MM.1S (cell line): ENCODE data around the gene DNAJB4.

Experiments
- DNase-seq: peaks from one replicate; pipeline ENCODE4 v3.0.0-alpha.2; 2015
- H2AFZ ChIP-seq: fragments of 300-600 bp; sonication (generic); 2 replicates; pipeline ENCODE4 v1.6.0; 2016; ENCODE audit warnings: antibody characterized with exemption, low read length
- H3F3A ChIP-seq: fragments of 300-600 bp; sonication (generic); 2 replicates; pipeline ENCODE4 v1.6.1; 2016; ENCODE audit warnings: mild to moderate bottlenecking, antibody characterized with exemption, low read length, moderate library complexity, mixed read lengths; ENCODE audit not compliant: insufficient read depth
- H3K27ac ChIP-seq: fragments of 300-600 bp; sonication (generic); 2 replicates; pipeline ENCODE4 v1.5.1; 2016; ENCODE audit warnings: mild to moderate bottlenecking, low read length
- H3K27me3 ChIP-seq: fragments of 300-600 bp; sonication (generic); replicated peaks from 2 replicates; pipeline ENCODE4 v1.6.0; 2016; ENCODE audit warnings: low read length; ENCODE audit not compliant: insufficient read depth
- H3K36me3 ChIP-seq: fragments of 300-600 bp; sonication (generic); replicated peaks from 2 replicates; pipeline ENCODE4 v1.6.1; 2016; ENCODE audit warnings: mild to moderate bottlenecking, low read length, mixed read lengths; ENCODE audit not compliant: insufficient read depth
- H3K4me1 ChIP-seq: fragments of 300-600 bp; sonication (generic); 2 replicates; pipeline ENCODE4 v1.6.1; 2016; ENCODE audit warnings: low read length, mixed read lengths
- H3K4me2 ChIP-seq: fragments of 300-600 bp; sonication (generic); 2 replicates; pipeline ENCODE4 v1.6.0; 2016; ENCODE audit warnings: low read depth, low read length
- H3K4me3 ChIP-seq: fragments of 300-600 bp; sonication (generic); 2 replicates; pipeline ENCODE4 v1.5.1; 2016; ENCODE audit warnings: low read length, mixed read lengths
- H3K79me2 ChIP-seq: fragments of 300-600 bp; sonication (generic); 2 replicates; pipeline ENCODE4 v1.6.1; 2016; ENCODE audit warnings: mixed run types, low read length, mixed read lengths
- H3K9ac ChIP-seq: fragments of 300-600 bp; sonication (generic); 2 replicates; pipeline ENCODE4 v1.6.1; 2016; ENCODE audit warnings: low read length, mixed read lengths
- H3K9me2 ChIP-seq: fragments of 300-600 bp; sonication (generic); replicated peaks from 2 replicates; pipeline ENCODE4 v1.6.1; 2016; ENCODE audit warnings: mild to moderate bottlenecking, low read length, mixed read lengths; ENCODE audit not compliant: insufficient read depth
- H3K9me3 ChIP-seq: fragments of 300-600 bp; sonication (generic); replicated peaks from 2 replicates; pipeline ENCODE4 v1.6.1; 2016; ENCODE audit warnings: mild to moderate bottlenecking, low read length, mixed read lengths; ENCODE audit not compliant: insufficient read depth
- H4K20me1 ChIP-seq: fragments of 300-600 bp; sonication (generic); 2 replicates; pipeline ENCODE4 v1.6.1; 2016; ENCODE audit warnings: mild to moderate bottlenecking, low read length, moderate library complexity, mixed read lengths; ENCODE audit not compliant: insufficient read depth
- CTCF ChIP-seq: fragments of 300-600 bp; sonication (generic); IDR thresholded peaks from 2 replicates; pipeline ENCODE4 v1.5.1; 2016; ENCODE audit warnings: antibody characterized with exemption, low read length, mixed read lengths
- EZH2 ChIP-seq: fragments of 300-600 bp; sonication (generic); optimal IDR thresholded peaks from 2 replicates; pipeline ENCODE3; 2017; ENCODE audit warnings: low read depth, mild to moderate bottlenecking, antibody characterized with exemption, low read length, mixed read lengths
- EZH2phosphoT487 ChIP-seq: fragments of 300-600 bp; sonication (generic); IDR thresholded peaks from 2 replicates; pipeline ENCODE4 v1.6.1; 2018; ENCODE audit warnings: antibody characterized with exemption, low read length

DNAJB4 gene

GRCh38 chr1:78047106-78047505, 42.4 kb downstream of the DNAJB4 start:
- no peak overlapping the region for H3K9ac ChIP-seq
- no peak for TF ChIP-seq CTCF
- no peak for TF ChIP-seq EZH2phosphoT487
- no peak for TF ChIP-seq EZH2
- H3K27ac ChIP-seq, result no peak overlapping the region
- H3K9me3 ChIP-seq, result no peaks in the 10 kb centered on the region
- H3K4me3 ChIP-seq, result no peak overlapping the region
- H3K4me1 ChIP-seq, result no peaks in the 10 kb centered on the region
- H3K79me2 ChIP-seq, result no peaks in the 10 kb centered on the region
- DNase-seq, result no peak
- H3K27me3 ChIP-seq, result no peaks in the 10 kb centered on the region
- H3K4me2 ChIP-seq, result no peak overlapping the region
- H3K36me3 ChIP-seq, result no peaks in the 10 kb centered on the region
- H4K20me1 ChIP-seq, result no peaks in the 10 kb centered on the region
- H3K9me2 ChIP-seq, result no peaks in the 10 kb centered on the region
- H3F3A ChIP-seq, result peaks cover 4% of the 10 kb centered on the region; the same call in 1 of the 2 replicates
- no peak overlapping the region for H2AFZ ChIP-seq

- H3K79me2 ChIP-seq, result no peaks in the 10 kb centered on the region
- H3K4me1 ChIP-seq, result peaks cover 2% of the 10 kb centered on the region; the same call in 1 of the 2 replicates
- H3K27me3 ChIP-seq, result no peaks in the 10 kb centered on the region
- H3K9me2 ChIP-seq, result no peaks in the 10 kb centered on the region
- no peaks in the 10 kb centered on the region for H4K20me1 ChIP-seq
- no peak overlapping the region for H3K4me2 ChIP-seq
- H3K4me3 ChIP-seq, result no peak overlapping the region
- H3F3A ChIP-seq, result peaks cover 4% of the 10 kb centered on the region; the same call in 1 of the 2 replicates
- no peak overlapping the region for H3K9ac ChIP-seq
- no peak overlapping the region for H2AFZ ChIP-seq
- H3K27ac ChIP-seq, result no peak overlapping the region
- H3K36me3 ChIP-seq, result no peaks in the 10 kb centered on the region
- no peak for TF ChIP-seq CTCF
- no peak for TF ChIP-seq EZH2
- no peak for TF ChIP-seq EZH2phosphoT487
- no peak for DNase-seq
- H3K9me3 ChIP-seq, result no peaks in the 10 kb centered on the region
Observed at GRCh38 chr1:78047631-78048030, 42.9 kb downstream of the DNAJB4 start.

GRCh38 chr1:78048446-78048845, 43.7 kb downstream of the DNAJB4 start:
- H4K20me1 ChIP-seq, result no peaks in the 10 kb centered on the region
- H3K27ac ChIP-seq, result no peak overlapping the region
- no peak overlapping the region for H3K4me3 ChIP-seq
- TF ChIP-seq EZH2phosphoT487 (no peak), CTCF (no peak), EZH2 (no peak)
- H3K4me2 ChIP-seq, result no peak overlapping the region
- no peaks in the 10 kb centered on the region for H3K79me2 ChIP-seq
- H3F3A ChIP-seq, result peaks cover 4% of the 10 kb centered on the region; the same call in 1 of the 2 replicates
- no peak overlapping the region for H3K9ac ChIP-seq
- no peaks in the 10 kb centered on the region for H3K9me2 ChIP-seq
- no peaks in the 10 kb centered on the region for H3K9me3 ChIP-seq
- H3K4me1 ChIP-seq, result peaks cover 8% of the 10 kb centered on the region; the same call in 1 of the 2 replicates
- no peak overlapping the region for H2AFZ ChIP-seq
- no peak for DNase-seq
- H3K27me3 ChIP-seq, result no peaks in the 10 kb centered on the region
- no peaks in the 10 kb centered on the region for H3K36me3 ChIP-seq
